Upper lobe of left lung (tissue), 4 donors: ENCODE results near the gene MYO1F.

Experiments
- CTCF ChIP-seq, 6 experiments: fragments of 450-650 bp in 4 of 6; fragments of 200-600 bp in 2 of 6; sonication (generic) in 2 of 6; IDR thresholded peaks; one replicate each; pipeline ENCODE4 v1.5.1; 2016 to 2019; ENCODE audit warnings: antibody characterized with exemption in 6 of 6
- POLR2A ChIP-seq, 4 donors: fragments of 450-650 bp; IDR thresholded peaks; one replicate each; pipeline ENCODE4 v1.5.1; 2016 to 2017; ENCODE audit warnings: antibody characterized with exemption in 4 of 4, mild to moderate bottlenecking in 2 of 4

- no peak for TF ChIP-seq POLR2A (IDR thresholded peaks at IDR 0.05)
- TF ChIP-seq CTCF (IDR thresholded peaks at IDR 0.05) = no peak
Observed at GRCh38 chr19:8614455-8614854, 37.2 kb upstream of the MYO1F start.
